H1 (cell line): ENCODE data around the gene DDIAS.

Experiments
- CEBPB ChIP-seq: IDR thresholded peaks from 2 replicates; pipeline ENCODE4 v1.6.1; 2012; ENCODE audit warnings: low read depth, low read length
- CREB1 ChIP-seq: IDR thresholded peaks from 2 replicates; pipeline ENCODE4 v1.6.1; 2012; ENCODE audit warnings: inconsistent platforms
- CTCF ChIP-seq, 3 experiments: IDR thresholded peaks; 1 replicate in 2 of 3; 2 replicates in 1 of 3; pipeline versions ENCODE4 v1.5.1 to v1.6.1; 2011; ENCODE audit warnings: low read length in 3 of 3, mild to moderate bottlenecking in 3 of 3, inconsistent platforms in 2 of 3, low read depth in 1 of 3, moderate library complexity in 1 of 3; ENCODE audit not compliant: insufficient read depth in 1 of 3; ENCODE audit errors: control extremely low read depth in 1 of 3
- EP300 ChIP-seq, 2 experiments: IDR thresholded peaks; 1 replicate in 1 of 2; 2 replicates in 1 of 2; pipeline ENCODE4 v1.6.1; 2011 to 2012; ENCODE audit warnings: low read depth in 2 of 2, low read length in 2 of 2, mild to moderate bottlenecking in 2 of 2, borderline replicate concordance in 1 of 2, inconsistent platforms in 1 of 2, moderate library complexity in 1 of 2
- EZH2 ChIP-seq: fragments of 200-600 bp; sonication (generic); IDR thresholded peaks from 2 replicates; pipeline ENCODE4 v1.7.1; 2012; ENCODE audit warnings: low read depth, mild to moderate bottlenecking, moderate library complexity, low read length, inconsistent platforms; ENCODE audit not compliant: severe bottlenecking
- HDAC6 ChIP-seq: IDR thresholded peaks from one replicate; pipeline ENCODE4 v1.7.1; 2012; ENCODE audit warnings: low read depth, mild to moderate bottlenecking, inconsistent platforms, low read length, moderate library complexity
- NANOG ChIP-seq: IDR thresholded peaks from 2 replicates; pipeline ENCODE4 v1.6.1; 2011; ENCODE audit warnings: low read length, low read depth, mild to moderate bottlenecking, inconsistent platforms; ENCODE audit not compliant: insufficient read depth, poor library complexity, severe bottlenecking
- NRF1 ChIP-seq: IDR thresholded peaks from 2 replicates; pipeline ENCODE4 v1.6.1; 2011; ENCODE audit warnings: mild to moderate bottlenecking, low read depth, low read length, improper control_type of control experiment
- POLR2A ChIP-seq, 2 experiments: IDR thresholded peaks; 1 replicate in 1 of 2; 2 replicates in 1 of 2; pipeline ENCODE4 v1.6.1; 2011; ENCODE audit warnings: low read depth in 2 of 2, low read length in 2 of 2, mild to moderate bottlenecking in 2 of 2; ENCODE audit errors: control extremely low read depth in 1 of 2
- RAD21 ChIP-seq, 2 experiments: IDR thresholded peaks in 1 of 2; conservative IDR thresholded peaks in 1 of 2; 2 replicates each; pipeline ENCODE4 v1.6.1; 2011; ENCODE audit warnings: low read depth in 2 of 2, low read length in 2 of 2, improper control_type of control experiment in 1 of 2, inconsistent platforms in 1 of 2, mild to moderate bottlenecking in 1 of 2, moderate library complexity in 1 of 2
- SUZ12 ChIP-seq: fragments of 200-600 bp; sonication (generic); IDR thresholded peaks from 2 replicates; pipeline ENCODE4 v1.6.1; 2012; ENCODE audit warnings: mild to moderate bottlenecking, inconsistent platforms, low read length, moderate library complexity, mixed read lengths
- ZNF274 ChIP-seq: IDR thresholded peaks from 2 replicates; pipeline ENCODE4 v1.7.0; 2012; ENCODE audit warnings: low read length, borderline replicate concordance; ENCODE audit errors: extremely low read depth
- TF ChIP-seq, protein P1 (sequence below): IDR thresholded peaks from 2 replicates; pipeline ENCODE4 v1.6.1; 2012; ENCODE audit warnings: inconsistent platforms

DNA sequence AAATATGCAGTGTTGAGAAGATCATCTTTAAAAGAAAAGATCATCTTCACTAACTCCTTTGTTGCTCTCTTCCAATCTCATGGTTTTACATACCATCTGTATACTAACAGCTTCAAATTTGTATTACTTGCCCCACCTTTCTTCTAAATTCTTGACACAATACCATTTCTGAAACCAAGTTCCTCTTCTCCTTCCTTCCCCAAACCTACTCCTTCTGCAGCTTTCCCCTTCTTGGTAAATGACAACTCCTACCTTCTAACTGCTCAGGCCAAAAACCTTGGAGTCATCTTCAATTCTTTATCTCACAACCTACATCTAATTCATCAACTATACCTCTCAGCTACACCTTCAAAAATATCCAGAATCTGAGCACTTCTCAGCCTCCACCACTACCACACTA lies 10.6 kb upstream of the DDIAS start:
- no peak for TF ChIP-seq CTCF (IDR thresholded peaks at IDR 0.05; ENCODE audit: control extremely low read depth in 1 of 3, insufficient read depth in 1 of 3, low read depth in 1 of 3, low read length in 3 of 3)
- no peak for TF ChIP-seq POLR2A (IDR thresholded peaks at IDR 0.05; ENCODE audit: control extremely low read depth in 1 of 2, low read depth in 2 of 2, low read length in 2 of 2)
- no peak for TF ChIP-seq EZH2
- TF ChIP-seq ZNF274, result no peak
- no peak for TF ChIP-seq EP300 (IDR thresholded peaks at IDR 0.05; ENCODE audit: borderline replicate concordance in 1 of 2, low read depth in 2 of 2, low read length in 2 of 2)
- TF ChIP-seq SUZ12, result no peak
- TF ChIP-seq CREB1, result no peak
- TF ChIP-seq RAD21 (IDR thresholded peaks at IDR 0.05 in 1 of 2, conservative IDR thresholded peaks at IDR 0.05 in 1 of 2; ENCODE audit: low read depth in 2 of 2, low read length in 2 of 2), result no peak
- TF ChIP-seq NRF1, result no peak
- no peak for TF ChIP-seq CEBPB
- no peak for TF ChIP-seq NANOG
- TF ChIP-seq HDAC6, result no peak
- TF ChIP-seq, protein P1, sequence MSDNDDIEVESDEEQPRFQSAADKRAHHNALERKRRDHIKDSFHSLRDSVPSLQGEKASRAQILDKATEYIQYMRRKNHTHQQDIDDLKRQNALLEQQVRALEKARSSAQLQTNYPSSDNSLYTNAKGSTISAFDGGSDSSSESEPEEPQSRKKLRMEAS, result no peak
